OCI-LY1 (cell line): Measurements from ENCODE around the gene HOXA10.

Experiments used
- EZH2 ChIP-seq: fragments of 200-600 bp; sonication (generic), shearing (Covaris generic); IDR thresholded peaks from 2 replicates; pipeline ENCODE4 v1.8.0; 2017; ENCODE audit warnings: borderline replicate concordance, mixed run types, mild to moderate bottlenecking, antibody characterized with exemption, low read length, moderate library complexity, mixed read lengths
- TF ChIP-seq, protein P1 (sequence below): fragments of 200-600 bp; sonication (generic), shearing (Covaris generic); IDR thresholded peaks from 2 replicates; pipeline ENCODE4 v1.5.1; 2017; ENCODE audit warnings: mild to moderate bottlenecking, antibody characterized with exemption, low read length, moderate library complexity, mixed read lengths

DNA sequence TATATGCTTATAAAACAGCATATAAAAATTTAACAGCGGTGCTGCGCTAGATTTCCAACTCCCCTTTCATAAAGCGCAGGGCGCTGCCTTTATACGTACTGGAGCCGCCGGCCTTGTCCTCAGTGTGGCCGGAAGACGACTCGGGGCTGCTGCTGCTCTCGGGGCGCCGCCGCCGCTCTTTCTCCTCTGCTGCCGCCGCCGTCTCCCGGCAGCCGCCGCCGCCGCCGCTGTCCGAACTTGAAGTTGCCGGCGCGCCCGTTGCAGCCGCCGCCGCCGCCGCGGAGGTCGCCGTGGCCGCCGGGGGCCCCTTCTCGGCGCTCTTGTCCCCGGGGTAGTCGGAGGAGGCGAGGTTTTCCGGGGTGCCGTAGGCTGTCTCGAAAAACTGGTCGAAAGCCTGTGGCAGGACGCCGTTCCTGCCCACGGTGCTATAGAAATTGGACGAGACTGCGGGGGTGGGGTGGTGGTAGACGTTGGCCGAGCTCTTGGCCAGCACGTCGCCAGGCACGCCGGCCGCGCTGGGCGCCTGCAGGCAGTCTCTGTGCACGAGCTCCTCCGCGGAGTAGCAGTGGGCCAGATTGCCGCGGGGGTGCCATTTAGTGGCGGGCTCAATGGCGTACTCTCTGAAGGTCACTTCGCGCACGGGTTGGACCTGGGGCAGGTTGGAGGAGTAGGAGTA, 10.4 kb upstream of the HOXA10 start:
- TF ChIP-seq, protein P1, sequence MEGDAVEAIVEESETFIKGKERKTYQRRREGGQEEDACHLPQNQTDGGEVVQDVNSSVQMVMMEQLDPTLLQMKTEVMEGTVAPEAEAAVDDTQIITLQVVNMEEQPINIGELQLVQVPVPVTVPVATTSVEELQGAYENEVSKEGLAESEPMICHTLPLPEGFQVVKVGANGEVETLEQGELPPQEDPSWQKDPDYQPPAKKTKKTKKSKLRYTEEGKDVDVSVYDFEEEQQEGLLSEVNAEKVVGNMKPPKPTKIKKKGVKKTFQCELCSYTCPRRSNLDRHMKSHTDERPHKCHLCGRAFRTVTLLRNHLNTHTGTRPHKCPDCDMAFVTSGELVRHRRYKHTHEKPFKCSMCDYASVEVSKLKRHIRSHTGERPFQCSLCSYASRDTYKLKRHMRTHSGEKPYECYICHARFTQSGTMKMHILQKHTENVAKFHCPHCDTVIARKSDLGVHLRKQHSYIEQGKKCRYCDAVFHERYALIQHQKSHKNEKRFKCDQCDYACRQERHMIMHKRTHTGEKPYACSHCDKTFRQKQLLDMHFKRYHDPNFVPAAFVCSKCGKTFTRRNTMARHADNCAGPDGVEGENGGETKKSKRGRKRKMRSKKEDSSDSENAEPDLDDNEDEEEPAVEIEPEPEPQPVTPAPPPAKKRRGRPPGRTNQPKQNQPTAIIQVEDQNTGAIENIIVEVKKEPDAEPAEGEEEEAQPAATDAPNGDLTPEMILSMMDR = no peak
- TF ChIP-seq EZH2 = no peak
